GM19395 (cell line): ENCODE results near the gene CTRB2.
"Not testable (repeated sequence)": the region's sequence is repeated elsewhere in the genome, so short reads cannot be mapped to it uniquely, and the experiment has no call there.

Experiments used
- ATAC-seq: cut with Tn5 transposase; IDR thresholded peaks from one replicate; pipeline ENCODE4 v1.9.1; 2021; ENCODE audit warnings: mild to moderate bottlenecking, moderate library complexity; ENCODE audit not compliant: unreplicated experiment

Gene CTRB2

DNA sequence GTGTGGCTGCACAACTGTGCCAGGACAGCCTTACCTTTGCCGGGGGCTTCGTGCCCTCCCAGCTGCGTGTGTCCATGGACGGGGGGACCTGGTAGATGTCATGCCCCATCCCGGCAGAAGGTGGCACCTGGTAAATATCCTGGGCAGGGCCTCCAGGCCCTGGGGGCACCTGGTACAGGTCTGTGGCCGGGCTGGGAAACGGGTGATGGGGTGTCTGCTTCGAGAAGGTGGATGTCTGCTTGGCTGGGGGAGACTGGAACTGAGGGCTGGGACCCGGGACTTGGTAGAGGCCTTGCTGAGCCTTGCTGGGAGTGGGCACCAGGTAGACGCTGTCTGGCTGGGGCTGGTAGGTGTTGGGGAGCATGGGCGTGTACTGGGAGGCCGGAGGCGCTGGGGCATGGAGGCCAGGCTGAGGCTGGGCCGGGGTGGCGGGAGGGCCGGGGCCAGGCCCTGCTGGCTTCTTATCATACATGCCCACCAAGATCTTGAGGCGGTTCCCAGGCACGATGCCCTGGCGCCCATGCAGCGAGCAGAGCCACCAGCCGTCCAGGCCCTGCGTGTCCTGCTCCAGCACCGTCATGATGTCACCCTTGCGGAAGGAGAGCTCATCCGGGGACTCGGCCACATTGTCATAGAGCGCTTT is 35.6 kb upstream of the CTRB2 start:
- not testable (repeated sequence) for ATAC-seq

DNA sequence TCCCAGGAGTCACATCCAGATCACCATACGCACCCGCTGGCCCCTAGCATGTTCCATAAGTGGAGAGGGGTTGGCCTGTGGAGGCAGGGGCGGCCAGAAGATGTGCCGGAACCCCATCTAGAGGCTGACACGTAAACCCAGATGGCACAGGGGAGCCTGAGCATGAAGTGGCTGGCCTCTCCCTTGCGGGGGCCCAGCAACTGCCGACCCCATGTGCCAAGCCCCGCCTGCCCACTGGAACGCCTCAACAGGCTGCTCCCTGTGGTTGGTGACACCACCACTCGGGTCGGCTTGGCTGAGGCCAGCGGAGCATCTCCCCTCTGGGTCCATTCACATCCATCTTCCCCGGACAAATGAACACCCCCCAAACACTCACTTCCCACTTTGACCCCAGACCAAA is 35.0 kb upstream of the CTRB2 start:
- no peak for ATAC-seq

DNA sequence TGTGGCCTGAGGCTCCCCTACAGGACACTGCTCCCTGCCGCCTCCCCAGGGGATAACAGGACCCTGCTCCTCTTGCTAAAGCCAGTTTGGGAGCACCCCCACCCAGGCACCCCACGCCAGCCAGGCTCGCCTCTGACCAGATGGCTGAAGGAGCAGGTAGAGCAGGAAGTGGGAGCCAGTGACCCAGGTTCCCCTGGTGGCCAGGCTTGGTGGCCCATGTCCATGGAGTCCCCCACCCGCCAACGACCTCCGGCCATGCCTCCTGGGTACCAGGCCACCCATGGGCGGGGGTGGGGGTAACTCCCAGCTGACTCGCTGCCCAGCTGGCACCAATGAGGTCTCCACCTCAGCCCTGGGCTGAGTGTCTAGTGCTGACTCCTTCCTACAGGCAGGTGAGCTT is 34.5 kb upstream of the CTRB2 start:
- ATAC-seq, result no peak

DNA sequence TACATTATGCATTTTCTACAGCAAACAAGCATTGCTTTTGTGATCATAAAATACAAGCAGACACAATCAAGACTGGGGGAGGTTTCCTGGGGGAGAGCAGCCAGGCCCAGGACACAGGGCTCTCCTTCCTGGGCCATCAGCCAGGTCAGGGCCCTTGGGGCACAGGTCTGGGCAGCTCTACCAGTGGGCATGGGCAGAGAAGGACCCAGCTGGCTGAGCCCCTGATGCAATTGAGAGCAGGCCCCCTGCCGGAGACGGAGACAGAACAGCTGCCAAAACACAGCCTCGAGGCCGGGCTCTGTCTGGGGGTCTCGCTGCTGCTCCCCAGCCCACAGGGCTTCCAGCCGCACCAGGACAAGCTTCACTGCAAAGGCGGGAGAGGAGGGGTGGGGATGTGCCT is 33.7 kb upstream of the CTRB2 start:
- ATAC-seq, result not testable (repeated sequence)

DNA sequence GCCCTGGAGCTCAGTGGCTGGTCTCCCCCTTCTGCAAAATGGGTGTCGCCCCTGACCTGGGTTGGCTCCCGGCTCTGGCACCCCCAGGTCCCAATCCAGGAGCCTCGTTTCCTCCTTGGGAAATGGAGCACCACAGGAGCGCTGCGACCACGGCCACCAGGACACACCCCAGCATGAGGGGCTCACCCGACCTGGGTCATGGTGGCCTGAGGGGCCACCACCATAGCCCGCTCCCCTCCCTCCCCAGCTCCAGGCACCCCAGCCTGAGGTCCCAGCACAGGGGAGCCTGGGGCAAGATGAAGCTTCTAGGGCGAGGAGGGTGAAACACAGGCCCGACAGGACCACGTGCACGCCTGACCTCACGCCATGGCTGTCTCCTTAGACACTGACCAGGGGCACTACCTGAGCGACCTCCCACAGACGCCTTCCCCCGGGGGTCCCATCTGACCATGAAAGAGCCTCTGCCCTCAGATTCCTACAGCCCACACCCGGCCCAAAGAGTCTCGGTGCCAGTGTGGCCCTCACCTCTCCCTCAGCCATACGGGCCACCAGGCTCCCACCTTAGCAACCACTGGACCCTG is 32.7 kb upstream of the CTRB2 start:
- ATAC-seq, result no peak

DNA sequence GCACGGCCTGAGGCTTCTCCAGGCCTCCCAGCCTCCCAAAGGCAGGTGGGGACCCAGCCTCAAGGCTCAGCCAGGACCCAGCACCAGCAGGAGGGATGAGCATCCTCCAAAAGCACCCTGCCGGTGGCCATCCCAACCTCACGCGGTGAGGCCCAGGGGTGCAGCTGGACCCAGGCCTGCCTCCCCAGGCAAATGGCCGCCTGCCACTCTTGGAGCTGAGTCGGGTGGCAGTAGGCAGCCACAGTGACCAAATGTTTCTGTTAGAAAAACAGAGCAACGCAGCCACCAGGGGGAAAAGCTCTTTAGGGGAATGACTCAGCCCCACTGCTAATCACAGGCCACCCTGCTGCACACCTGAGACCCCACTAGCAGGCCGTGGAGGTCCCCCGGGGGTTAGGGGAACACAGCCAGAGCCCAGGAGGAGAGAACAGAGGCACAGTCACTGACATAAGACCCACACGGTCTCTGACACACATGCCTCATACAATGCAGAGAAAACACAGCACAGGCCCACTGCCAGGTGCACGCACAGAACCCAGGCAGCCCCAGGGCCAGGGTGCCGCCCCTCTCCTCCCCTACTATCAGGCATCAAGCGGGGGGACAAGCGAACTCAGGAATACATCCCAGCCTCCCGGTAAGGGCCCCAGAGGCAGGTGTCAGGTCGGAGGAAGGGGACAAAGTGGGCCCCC is 32.0 kb upstream of the CTRB2 start:
- ATAC-seq, result no peak

DNA sequence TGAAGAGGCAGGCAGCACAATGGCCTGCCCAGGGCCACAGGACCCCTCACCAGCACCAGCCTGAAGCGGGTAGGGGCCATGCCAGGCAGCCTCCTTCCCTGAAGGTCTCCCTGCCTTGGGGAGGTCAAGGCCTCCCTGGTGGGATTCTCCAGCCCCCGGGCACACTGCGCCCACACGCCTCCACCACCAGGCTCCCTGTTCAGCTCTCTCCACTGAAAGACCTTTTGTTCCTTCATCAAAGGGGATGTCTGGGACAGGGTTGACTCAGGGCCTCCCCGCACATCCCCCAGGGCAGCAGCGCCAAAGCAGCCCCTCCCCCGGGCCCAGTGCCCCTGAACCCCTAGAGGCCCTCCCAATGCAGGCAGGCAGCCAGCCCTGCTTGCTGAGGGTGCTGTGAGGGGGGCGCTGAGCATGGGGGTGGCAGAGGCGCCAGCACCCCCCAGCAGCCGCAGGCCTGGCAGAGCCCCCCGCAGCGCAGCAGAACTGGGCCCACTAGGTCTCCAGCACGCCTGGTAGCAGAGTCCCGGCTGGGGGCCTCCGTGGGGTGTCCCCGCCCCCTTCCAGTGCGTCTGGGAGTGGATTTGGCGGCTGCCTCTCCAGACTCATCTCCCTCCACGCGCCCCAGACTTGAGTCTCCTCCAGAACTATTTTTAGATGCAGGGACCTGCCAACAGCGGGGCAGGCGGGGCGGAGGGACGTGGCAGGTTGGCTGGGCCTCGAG is 31.3 kb upstream of the CTRB2 start:
- ATAC-seq, result no peak

DNA sequence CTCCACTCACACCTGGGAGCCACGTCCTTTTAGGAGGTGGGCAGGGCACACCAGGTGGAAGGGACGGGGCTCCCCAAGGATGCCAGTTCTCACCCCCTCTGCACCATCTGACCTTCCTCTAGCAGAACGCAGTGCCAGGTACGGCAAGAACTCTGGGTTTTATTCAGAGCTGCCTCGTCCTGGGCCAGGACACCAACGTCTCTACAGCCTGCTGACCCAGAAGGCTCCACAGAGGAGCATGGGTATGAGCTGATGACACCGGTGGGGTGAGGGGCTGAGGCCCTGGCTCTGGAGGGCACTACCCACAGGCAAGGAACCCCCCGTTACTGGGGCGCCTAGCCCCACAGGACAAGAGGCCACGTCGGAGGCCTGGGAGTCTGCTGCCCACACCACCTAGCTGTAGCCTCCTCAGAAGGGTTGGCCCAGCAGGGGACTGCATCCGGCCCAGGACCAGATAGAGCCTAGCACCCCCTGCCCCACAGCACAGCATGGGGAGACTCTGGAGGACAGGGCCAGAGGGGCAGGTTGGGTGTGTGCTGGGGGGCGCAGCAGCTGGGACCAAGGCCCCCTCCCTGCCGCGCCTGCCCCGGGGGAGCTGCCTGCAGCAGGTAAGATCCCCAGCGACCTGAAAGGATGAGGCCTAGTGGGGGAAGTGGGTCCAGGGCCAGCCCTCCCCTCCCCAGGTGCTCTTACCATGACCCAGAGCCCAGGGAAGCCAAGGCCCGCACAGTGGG is 30.6 kb upstream of the CTRB2 start:
- ATAC-seq, result no peak

DNA sequence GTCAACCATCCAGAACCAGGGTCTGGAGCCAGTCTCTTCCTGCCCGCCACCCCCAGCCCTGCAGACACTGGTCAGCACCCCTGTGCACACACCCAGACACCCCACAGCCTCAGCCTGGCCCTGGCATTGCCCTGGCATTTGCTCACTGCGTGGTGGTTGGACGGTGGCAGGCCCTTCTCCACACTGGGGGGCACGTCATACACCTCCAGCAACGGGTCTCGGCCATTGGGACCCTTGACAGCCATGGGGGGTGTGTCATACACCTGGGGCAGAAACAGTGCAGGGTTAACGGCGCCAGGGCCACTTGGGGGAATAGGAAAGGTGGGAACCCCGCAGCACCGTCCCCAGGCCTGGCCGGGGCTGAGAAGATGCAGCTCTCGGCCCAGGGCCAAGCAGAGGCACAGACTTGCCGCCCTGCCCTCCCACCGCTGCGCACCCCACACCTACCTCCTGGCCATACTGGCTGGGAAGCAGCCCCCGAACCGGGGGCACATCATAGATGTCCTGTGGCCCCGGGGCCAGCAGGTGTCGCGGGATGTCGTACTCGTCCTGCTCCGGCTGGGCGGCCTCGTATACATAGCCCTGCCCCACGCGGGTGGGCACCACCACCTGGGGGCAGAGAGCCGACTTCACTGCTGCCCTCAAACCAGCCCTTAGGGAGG is 29.9 kb upstream of the CTRB2 start:
- no peak for ATAC-seq

DNA sequence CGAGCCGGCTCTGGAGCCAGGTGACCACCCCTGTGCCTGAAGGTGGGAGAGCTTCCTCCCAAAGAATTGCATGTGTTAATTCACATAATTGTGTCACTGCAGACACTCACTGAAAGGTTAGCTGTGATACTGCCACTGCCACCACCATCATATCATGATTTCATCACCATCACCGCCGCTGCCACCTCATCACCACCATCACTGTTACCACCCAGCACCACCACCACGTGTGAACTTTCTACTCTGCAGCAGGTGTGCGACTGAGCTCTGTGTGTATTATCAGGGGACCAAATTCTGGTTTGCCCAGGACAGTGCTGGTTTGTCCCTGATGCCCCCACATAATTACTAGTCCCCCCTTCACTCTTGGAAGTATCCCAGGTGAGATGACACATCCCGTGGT is 29.3 kb upstream of the CTRB2 start:
- ATAC-seq, result no peak

DNA sequence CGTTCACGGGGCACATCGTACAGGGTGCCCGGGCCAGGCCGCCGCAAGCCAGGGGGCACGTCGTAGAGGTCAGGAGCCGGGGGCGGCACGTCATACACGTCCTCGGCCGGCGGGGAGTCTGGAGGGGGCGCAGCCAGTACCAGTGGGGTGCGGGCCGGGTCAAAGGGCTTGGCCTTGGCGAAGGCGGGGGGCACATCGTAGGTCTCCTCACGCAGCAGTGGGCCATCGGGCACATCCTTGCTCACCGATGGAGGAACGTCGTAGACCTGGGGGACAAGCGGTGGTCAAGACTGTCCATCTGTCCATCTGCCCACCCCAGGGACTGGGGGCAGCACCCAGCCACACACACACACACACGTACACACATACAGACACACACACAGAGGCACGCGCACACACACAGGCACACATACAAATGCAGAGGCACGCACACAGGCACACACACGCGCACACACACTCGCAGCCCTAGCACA is 28.8 kb upstream of the CTRB2 start:
- no peak for ATAC-seq

DNA sequence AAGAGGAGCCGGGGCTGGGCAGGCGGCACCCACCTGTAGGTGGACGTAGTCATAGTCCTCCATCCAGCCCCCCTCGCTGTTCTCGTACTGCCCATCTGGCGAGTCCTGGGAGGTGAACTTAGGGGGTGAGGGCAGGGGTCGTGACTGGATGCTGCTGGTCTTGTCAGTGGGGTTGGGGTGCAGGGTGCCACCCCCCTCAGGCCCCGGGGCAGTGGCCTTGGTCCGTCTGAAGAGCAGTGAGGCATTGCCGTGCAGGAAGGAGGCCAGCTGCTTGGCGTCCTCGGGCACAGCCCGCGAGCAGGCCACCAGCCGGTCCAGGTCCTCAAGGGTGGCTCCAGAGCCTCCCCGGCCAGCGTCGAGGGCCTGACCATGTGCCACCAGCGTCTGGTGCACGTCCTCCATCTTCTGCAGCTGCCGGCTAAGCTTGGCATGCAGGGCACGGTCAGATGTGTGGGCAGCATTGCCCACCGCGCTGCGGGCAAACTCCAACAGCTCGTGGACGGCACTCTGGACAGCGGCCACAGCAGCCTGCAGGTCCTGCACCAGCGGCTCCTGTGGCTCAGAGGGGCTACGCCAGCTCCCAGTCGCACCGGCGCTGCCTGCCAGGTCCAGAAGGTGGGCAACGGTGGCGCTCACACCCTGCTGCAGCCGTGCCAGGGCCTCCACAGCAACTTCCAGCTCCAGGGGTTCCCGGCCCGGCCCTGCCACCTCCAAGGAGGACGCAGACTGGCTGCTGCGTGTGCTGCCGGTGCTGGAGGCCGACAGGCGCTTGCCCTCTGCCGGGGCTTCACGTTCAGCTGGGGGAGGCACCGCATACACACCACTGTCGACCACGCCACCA is 28.1 kb upstream of the CTRB2 start:
- no peak for ATAC-seq

DNA sequence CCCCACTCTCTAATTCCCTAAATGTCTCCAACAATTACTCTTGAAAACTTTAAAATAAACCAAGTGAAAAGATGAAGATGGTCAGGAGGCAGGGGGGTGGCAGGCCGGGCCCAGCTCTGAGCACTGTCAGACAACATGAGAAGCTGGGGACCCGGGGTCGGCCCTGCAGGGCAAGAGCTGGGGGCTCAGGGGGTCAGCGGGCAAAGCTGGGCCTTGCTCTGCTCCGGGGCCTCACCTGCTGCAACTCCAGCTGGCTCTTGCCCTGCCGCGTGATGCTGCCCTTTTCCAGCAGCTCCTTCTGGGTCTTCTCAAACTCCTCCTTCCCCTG is 26.6 kb upstream of the CTRB2 start:
- no peak for ATAC-seq

DNA sequence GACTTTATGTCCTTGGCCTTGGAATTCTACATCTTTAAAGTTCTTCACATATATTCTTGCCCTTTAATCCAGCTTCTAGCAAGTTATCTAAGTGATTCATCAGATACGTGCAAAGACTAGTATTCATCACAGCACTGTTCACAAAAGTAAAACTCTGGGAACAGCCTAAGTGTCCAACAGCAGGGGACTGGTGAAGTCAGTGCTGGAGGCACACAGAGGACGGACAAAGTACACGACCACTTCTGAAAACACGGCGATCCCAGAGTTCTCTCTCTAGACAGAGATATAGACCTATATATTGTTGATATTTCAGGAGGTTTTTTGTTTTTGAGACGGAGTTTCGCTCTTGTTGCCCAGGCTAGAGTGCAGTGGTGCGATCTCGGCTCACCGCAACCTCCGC is 24.6 kb upstream of the CTRB2 start:
- no peak for ATAC-seq

DNA sequence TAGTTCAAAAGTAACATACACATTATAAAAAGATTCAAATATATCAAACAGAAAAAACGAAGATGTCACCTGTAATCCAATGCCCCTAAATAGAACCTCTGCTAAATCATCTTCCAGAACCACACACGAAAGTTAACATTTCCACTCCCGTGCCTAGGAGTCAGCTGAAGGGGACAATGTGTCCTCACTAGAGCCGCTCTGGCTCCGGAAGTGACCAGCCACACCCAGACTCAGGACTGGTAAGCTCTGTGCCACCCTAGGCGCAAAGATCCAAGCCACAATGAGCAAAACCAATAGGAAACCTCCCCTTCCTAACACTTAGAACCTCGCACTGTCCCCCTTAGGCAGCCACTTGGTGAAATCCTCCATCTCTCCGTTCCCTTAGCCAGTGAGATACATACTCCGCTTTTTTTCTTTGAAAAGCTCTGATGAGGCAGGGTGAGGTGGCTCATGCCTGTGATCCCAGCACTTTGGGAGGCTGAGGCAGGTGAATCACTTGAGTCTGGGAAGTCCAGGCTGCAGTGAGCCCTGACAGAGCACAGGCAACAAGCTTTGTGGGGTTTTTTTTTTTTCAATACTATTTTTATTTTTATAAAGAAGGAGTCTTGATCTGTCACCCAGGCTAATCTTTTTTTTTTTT is 23.6 kb upstream of the CTRB2 start:
- ATAC-seq, result no peak

DNA sequence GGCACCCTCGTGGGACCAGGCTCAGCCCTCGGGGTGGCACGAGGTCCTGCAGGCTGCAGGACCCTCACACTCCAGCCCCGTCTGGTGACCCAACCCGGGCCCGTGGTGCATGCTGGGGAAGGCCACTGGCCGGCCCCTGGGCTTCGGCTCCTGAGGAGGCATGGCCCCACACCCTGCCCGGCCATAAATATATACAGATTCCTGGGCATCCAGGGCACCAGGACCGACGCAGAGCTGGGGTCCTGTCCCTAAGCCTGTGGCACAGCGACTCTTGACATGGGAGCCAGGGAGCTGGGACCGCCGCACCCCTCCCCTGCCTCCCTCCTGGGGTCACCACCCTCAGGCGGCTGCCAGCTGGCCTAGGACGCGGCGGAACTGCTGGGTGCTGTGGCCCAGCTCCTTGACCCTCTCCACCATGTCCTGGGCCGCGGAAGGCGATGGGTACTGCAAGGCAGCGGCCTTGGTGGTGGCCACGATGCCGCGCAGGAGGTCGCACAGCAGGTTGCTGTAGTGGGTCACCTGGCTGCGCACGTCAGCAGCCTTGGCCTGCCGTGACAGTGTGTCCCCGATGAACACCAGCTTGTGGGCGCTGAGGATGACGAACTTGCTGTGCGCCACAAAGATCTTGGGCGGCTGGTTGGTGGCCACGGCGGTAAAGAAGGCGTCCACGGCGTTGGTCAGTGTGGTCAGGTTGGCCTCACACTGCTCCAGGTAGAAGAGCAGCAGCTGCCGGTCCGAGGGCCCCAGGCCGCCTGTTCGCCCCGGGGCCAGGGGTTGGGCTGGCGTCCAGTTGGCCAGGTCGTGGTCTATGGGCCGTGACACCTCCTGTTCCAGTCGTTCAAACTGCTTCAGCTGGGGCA is 22.4 kb upstream of the CTRB2 start:
- no peak for ATAC-seq

DNA sequence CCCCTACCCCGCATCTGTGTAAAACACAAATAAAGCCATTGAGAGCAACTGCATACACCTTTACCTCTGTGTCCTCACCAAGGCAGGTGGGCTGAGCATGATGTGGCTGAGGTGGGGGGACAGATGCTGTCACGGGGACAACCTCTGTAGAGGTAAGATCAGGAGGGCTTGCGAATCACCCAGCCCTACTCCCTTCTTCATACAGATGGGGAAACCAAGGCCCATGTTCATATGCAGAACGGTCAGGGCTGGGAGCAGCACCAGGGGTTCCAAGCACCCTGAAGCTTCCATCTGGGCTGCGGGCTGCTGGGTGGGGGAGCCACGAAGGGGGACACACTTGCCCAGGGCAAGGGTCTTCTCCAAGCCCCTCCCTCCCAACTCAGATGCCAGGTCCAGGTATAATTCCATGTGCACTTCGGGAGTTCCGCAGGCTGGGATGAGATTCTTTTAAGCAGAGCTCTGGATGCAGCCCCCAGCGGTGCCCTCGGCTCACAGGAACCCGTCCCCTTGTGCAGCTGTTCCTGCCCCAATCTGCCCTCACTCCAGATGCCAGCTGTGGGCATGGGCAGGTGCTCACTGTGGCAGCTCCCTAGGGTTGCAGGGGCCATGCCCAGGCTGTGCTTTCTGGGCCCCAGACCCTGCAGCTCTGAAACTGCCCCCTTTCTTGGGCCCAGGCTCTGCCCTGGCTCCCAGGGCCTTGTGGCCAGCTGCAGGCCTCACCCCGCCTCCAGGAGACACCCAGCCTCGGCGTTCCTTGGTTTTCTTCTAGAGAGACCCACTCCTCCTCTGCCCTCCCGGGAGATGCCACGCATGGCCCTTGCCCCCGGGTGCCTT is 21.4 kb upstream of the CTRB2 start:
- no peak for ATAC-seq
